COLO668 (cell line): Measurements from ENCODE around the gene SKOR1.
A peak's percentile ranks its signal among the peaks of the same experiment; 100 is the strongest.

Source experiments
- DNase-seq: peaks from one replicate; lab custom pipeline; 2025; ENCODE audit not compliant: unreplicated experiment; lab: John Stamatoyannopoulos, UW

Gene SKOR1

GRCh38 chr15:67824976-67825880 lies at the start of gene SKOR1:
Gene SKOR1, plus strand, starts transcription at chr15:67825509. Its CDS starts 94 bp downstream, at chr15:67825603.
- DNase-seq, result no peak

GRCh38 chr15:67775998-67776397 lies 49.3 kb upstream of the SKOR1 start:
- DNase-seq, result no peak

- no peak for DNase-seq
Observed at GRCh38 chr15:67776600-67776999, 48.7 kb upstream of the SKOR1 start.

GRCh38 chr15:67777071-67777470 lies 48.2 kb upstream of the SKOR1 start:
- no peak for DNase-seq

GRCh38 chr15:67777773-67778172 lies 47.5 kb upstream of the SKOR1 start:
- DNase-seq, result no peak

- no peak for DNase-seq
Observed at GRCh38 chr15:67778968-67779548, 46.3 kb upstream of the SKOR1 start.

- DNase-seq, result no peak
Observed at GRCh38 chr15:67779549-67780111, 45.7 kb upstream of the SKOR1 start.

- DNase-seq, result no peak
Observed at GRCh38 chr15:67781061-67781460, 44.2 kb upstream of the SKOR1 start.

- no peak for DNase-seq
Observed at GRCh38 chr15:67781907-67782690, 43.2 kb upstream of the SKOR1 start.

- DNase-seq, result peak; percentile 25
Observed at GRCh38 chr15:67782691-67782991, 42.7 kb upstream of the SKOR1 start.

- no peak for DNase-seq
Observed at GRCh38 chr15:67783303-67783702, 42.0 kb upstream of the SKOR1 start.

- DNase-seq, result peak; percentile 66
Observed at GRCh38 chr15:67784090-67784781, 41.1 kb upstream of the SKOR1 start.

GRCh38 chr15:67784856-67785430 lies 40.4 kb upstream of the SKOR1 start:
- DNase-seq, result no peak

- DNase-seq, result peak; percentile 68
Observed at GRCh38 chr15:67785431-67785830, 39.9 kb upstream of the SKOR1 start.

- no peak for DNase-seq
Observed at GRCh38 chr15:67786646-67787045, 38.7 kb upstream of the SKOR1 start.

- no peak for DNase-seq
Observed at GRCh38 chr15:67788986-67789385, 36.3 kb upstream of the SKOR1 start.

- DNase-seq, result peak; percentile 52
Observed at GRCh38 chr15:67790610-67791319, 34.5 kb upstream of the SKOR1 start.

- no peak for DNase-seq
Observed at GRCh38 chr15:67792250-67792942, 32.9 kb upstream of the SKOR1 start.

- DNase-seq, result no peak
Observed at GRCh38 chr15:67794832-67795574, 30.3 kb upstream of the SKOR1 start.
